Retina (tissue), 1 donor: ENCODE results near the gene HSPBP1.

Experiments used
- DNase-seq: peaks from one replicate; pipeline ENCODE4 v3.0.0-alpha.2; 2016

The HSPBP1 gene

DNA sequence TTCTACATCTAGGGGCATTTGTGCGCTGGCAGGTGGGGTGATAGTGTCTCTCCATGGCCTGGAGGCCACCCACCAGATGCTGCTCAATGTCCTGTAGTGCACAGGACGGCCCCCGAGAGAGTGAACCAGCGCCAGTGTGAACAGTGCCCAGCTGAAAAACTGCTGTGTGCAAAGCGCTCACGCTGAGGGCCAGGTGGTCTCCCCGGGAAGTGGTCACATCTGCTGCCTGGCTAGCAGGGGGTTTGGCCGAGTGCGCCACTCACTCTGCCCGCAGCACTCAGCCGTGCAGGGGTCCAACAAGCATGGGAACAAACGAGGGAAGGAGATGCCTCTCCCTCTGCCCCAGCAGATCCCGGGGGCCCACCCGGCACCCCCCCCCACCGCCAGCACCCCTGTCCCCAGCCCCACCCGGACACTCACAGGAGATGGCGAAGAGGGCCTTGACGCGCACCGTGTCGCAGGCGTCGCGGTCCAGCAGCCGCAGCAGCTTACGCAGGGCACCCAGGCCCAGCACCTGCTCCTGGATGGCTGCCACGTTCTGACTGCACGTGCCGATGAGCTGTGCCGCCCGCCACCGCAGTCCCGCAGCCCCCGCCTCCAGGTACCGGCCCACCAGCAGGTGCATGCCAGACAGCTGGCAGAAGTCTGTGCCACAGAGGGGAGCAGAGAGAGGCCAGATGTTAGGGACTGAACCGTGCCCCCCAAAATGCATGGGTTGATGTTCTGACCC is 5.8 kb downstream of the HSPBP1 start:
- no peak for DNase-seq

DNA sequence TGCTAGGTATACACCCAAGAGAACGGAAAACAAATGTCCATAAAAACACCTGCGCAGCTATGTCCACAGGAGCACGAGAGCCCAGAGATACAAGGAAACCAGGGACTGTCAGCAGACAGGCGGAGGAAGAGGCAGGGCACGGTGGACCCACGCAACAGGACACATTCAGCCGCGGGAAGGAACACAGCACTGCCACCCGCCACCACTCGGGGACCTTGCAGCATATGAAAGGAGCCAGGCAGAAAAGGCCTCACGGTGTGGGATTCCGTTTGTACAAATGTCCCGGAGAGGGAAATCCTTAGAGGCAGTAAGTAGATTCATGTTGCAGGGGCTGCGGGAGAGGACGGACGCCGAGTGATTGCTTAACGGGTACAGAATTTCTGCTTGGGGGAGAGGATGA is 7.8 kb downstream of the HSPBP1 start:
- DNase-seq: no peak

DNA sequence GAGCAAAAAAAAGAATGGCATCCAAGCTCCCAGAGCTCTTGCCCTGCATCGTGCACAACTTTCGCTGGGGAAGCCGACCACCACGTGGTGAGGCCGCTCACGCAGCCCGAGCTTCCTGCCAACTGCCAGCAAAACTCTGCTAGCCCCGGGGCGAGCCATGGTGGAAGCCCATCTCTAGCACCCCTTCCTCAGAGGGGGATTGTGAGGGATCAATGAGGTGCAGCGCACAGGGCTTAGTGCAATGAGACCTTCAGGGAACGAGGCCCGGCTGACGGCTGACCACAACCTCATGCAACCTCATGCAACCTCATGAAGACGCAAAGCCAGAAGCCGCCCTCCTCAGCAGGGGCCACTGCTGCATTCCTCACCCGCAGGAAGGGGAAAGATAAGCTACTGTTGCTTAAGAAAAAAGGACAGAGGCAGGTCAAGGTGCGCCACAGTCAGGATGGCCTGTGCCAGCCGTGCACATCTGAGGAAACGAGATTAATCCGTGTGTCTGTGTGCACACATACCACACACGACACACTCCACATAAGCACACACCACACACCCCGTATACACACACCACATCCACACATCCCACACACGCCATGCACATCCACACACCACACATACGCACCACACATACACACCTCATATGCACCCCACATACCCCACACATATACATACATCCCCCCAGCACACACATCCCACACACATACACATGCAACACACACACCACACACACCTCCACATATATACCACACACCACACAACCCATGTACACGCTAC is 9.6 kb downstream of the HSPBP1 start:
- DNase-seq: no peak

DNA sequence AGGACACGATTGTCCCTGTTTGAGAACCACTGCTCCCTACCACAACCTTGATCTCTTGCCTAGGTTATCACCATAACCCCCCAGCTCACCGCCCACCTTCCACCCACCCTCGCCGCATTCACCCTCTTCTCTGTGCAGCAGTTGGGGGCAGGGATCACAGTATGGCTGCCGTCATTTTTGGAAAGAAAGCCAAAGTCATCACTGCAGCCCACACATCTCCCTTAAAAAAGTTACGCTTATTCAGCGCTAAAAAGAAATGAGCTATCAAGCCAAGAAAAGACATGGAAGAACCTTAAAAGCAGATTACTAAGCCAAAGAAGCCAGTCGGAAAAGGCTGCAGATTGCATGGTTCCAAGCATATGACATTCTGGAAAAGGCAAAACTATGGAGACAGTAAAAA is 10.6 kb downstream of the HSPBP1 start:
- no peak for DNase-seq

DNA sequence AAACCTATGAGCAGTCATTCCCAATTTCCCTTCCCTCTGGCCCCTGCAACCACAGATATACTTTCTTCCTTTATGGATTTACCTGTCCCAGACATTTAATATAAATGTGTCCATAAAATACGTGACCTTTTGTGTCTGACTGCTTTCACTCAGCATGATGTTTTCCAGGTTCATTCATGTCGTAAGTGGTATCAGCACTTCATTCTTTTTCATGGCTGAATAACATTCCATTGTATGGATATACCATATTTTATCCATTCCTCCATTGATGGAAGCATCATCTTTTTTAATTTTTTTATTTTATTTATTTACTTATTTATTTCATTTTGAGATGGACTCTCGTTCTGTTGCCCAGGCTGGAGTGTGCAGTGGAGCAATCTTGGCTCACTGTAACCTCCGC is 13.1 kb downstream of the HSPBP1 start:
- DNase-seq: no peak

DNA sequence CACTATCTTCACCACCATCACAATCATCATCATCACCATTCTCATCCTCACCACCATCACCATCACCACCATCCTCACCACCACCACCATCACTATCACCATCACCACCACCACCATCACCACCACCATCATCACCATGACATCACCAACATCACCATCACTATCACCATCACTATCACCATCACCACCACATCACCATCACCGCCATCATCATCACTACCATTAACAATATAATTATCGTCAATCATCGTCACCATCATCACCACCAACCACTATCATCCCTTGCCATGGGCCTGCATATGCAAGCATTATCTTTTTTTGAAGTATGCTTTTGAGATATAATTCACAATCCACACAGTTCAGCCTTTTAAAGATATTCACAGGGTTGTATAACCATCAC is 13.5 kb downstream of the HSPBP1 start:
- no peak for DNase-seq

DNA sequence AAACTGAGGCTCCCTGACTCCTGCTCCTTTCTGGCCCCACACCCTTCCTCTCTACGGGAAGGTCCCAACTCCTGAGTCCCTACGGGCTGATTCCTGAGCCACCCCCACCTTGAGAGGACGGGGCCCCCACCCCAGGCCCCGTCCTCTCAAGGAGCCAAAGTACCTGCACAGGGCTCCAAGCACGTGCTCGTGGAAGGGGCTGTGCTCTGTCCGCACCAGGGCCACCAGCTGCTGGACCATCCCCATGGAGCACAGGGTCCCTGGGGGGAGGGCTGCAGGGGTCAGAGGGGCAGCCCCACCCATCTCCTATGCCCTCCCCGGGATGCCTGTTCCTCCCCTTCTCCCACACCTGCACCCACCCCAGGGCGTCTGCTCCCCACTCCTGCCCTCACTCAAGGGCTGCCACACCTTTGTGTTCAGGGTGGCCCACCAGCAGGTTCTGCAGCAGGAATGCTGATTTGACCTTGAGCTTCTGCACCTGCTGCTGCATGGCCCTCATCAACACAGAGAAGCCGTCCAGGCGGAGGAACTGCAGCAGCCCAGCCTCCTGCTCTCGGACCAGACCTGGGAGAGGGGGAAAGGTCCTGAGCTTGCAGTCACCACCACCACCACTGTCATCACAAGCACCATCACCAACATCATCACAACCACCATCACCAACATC is 14.1 kb downstream of the HSPBP1 start:
- no peak for DNase-seq

DNA sequence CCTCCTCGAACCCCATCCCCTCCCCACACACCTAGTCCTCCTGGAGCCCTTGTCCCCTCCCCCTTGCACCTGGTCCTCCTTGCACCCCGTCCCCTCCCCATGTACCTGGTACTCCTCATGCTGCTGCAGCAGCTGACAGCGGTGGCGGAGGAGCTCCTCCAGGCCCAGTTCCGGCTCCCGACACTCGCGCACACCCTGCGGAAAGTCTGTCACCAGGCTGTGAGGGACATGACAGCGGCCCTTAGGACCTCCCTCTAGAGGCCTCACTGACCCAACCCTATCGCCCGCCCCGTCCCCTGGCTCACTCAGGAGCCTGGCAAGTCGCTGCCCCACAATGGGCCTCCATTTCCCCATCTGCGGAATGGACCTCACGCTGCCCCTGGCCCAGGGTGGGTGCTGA is 14.7 kb downstream of the HSPBP1 start:
- no peak for DNase-seq

DNA sequence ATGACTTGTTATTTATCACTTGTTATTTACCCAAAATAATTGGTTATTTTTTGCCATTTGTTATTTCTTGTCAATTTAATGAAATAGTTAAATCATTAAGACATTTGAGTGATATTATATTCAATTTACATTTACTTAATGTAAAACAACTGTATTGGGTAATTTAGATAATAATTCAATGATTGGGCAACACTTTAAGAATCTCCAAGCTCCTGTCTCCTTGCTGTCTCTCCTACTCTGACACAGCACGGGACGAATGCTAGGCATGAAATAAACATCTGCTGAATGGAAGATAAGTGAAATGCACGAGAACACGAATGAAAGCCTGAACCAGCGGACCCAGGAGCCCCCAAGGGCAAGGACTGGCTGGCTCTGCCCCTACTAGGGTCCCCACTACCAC is 15.4 kb downstream of the HSPBP1 start:
- DNase-seq: no peak

DNA sequence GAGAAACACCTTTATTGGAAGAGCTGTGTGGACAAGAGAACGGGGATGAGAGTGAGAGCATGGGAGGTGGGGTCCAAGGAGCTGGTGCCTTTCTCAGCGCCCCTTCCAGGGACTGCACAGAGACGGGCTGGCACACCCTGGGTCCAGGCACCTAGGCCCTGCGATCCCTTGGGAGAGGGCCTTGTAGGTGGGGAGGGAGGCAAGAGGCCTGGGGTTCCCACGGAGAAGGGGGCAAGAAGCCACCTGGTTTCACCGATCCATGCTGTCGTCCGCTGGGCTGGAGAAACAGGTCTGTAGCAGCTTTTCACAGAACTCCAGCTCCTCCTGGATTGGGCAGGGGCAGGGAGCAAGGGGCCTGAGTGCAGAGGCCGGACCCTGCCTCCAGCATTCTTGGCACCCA is 17.6 kb downstream of the HSPBP1 start:
- DNase-seq: no peak

DNA sequence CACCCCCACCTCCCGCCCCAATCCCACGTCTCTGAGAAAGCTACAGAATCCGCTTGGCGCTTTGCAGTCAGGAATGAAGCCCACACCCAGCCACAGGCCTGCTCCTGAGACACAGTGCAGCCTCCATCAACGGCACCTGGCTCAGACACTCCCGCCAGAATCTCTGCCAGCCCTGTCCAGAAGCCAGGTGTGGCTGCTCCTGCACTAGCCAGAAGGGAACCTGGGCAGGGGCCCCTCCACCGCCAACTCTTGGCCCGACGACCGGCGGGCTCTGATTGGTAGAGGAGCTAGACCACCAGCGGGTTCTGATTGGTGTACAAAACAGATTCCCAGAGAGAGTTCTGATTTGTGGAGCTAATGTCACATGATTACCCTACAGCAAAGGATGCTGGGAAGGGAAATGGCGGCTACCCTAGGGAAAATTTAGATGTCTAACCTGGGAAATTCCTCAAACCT is 18.2 kb downstream of the HSPBP1 start:
- DNase-seq: no peak

DNA sequence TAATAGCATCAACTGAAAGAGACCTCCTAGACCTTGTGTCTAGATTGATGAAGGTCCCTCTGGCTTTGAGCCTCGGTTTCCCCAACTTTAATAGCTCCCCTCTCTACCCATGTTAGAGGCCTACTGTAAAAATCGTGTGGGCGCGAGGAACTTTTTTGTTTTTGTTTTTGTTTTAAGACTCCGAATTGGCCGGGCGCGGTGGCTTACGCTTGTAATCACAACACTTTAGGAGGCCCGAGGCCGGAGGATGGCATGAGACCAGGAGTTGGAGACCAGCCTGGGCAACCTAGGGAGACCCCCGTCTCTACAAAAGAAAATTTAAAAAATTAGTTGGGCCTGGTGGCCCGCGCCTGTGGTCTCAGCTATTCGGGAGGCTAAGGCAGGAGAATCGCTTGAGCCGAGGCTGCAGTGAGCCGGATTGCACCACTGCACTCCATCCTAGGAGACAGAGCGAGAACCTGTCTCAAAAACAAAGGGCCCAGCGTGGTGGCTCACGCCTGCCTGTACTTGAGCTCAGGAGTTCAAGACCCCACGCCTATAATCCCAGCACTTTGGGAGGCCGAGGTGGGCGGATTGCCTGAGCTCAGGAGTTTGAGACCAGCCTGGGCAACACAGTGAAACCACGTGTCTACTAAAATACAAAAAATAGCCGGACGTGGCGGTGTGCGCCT is 20.2 kb downstream of the HSPBP1 start:
- DNase-seq: no peak

DNA sequence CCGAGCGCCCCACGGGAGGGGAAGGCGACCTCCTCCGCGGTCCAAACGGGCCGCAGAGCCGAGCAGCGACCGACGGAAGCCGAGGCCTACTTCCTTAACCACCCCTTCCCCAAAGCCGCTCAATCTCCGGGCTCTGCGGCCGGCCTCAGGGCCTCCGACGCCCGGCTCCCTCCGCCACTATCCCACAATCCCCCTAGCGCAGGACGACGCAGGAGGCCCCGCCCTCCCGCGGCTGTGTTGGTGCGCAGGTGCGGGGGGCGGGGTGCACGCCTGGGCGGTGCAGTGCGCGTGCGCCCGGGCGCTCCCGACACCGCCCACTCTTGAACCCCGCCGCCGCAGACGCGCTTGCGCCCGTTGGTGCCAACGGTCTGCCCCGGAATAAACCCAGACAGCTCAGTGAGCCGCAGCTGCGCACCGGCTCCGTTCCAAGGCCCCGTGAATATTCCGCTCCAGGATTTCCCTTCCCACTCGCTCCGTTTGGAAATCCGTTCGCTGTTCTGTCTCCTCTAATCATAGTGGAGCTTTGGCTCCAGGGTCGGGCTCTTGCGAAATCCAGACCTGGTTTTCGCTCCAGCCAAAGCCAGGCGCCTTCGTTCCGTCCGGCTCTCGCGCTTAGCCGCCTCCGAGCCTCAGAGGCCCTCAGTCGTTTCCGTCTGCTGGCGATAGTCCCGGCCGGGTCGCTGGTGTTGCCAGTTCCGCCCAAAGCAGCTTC is 20.9 kb downstream of the HSPBP1 start, which contains the start of gene PPP6R1:
Gene PPP6R1 (minus strand): TSS at position 190 of the 712 bp plus-strand sequence. CDS start 11,914 bp downstream, outside the sequence.
- peak; percentile 100 for DNase-seq

DNA sequence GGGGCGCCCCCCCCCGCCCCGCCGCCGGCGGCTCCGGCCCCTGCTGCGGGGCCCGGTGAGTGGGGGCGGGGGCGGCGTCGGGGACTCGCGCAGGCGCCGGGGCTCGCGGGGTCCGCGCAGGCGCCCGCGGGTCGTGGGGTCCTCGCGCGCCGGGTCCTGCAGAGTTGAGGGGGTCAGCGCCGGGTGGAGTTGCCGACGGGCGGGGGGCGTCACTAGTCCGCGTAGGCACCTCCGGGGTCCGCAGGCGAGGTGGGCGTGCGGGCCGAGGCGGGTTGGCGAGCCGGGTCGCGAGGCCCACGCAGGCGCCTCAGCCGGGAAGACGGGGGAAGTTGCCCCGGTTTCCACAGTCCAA is 21.5 kb downstream of the HSPBP1 start:
- DNase-seq: no peak

DNA sequence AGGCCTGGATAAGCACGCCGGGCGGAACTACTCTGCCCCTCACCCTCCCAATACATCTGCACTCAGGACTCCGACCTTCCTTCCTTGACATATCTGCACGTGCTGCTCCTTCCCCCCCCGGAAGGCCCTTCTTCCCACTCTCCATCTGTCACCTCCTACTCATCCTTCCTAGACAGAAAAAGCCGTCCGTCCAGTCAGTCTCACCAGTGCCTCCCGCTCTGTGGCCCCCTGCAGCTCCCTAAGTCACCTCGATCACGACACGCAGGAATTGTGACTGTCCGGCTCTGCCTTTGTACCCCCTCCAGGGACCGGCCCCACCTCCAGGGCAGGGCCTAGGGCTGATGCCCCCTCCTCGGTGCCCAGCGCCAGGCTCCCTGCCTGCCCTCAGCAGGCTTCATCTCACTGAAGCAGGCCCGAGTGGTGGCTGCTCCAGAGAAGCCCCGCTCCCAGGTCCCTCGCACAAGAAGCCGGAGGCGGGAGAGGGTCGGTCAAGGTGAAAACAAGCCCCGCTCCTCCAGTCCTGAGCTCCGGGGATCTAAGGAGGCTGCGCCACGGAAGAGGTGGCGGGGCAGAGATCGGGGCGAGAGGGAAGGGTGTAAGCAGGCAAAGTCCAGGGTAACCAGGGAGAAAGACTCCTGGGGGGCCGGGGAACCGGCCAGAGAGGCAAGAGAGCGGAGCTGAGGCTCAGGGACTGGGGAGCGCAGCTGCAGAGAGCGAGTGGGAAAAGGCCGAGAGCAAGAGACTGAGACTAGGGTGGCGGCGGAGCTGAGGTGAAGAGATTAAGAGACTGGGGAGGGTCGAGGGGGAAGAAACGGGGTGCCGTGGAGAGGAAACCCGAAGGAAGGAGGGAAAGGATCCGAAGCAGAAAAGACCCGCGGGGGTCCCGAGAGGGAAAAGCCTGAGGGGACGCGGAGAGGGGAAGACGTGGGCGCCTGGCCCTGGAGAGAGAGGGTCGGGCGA is 22.2 kb downstream of the HSPBP1 start:
- peak; percentile 50 for DNase-seq

DNA sequence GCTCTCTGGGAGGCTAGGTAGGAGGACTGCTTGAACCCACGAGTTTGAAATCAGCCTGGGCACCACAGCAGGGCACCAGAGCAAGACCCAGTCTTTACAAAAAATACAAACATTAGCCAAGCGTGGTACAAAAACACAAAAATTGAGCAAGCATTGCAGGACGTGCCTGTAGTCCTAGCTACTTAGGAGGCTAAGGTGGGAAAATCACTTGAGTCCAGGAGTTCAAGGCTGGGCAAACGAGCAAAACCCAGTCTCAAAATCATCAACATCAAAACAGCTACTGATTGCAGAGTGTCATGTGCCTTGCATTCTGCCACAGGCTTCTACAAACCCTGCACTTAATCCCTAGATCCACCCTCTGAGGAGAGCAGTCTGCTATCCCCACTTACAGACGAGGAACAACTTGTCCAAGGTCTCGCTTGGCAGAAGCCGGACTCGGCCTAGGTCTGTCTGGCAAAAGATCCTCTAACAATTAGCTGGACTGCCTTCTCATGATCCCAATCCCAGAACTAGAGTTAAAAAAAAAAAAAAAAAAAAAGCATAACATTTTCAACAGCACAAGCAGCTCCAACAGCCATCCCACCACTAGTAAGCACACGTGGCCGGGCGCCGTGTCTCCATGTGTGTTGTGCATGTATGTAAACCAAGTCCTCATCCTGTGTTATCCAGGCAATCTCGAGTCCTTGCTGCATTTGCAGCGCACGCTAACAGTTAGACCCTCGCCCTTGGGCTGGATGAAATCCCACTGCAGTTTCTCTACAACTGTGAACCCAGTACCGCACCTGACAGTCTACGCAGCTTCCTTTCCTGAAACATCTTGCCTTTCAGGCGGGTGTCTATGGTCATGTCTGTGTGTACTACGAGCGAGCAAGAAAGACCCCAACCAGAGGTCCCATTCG is 23.1 kb downstream of the HSPBP1 start:
- DNase-seq: no peak

DNA sequence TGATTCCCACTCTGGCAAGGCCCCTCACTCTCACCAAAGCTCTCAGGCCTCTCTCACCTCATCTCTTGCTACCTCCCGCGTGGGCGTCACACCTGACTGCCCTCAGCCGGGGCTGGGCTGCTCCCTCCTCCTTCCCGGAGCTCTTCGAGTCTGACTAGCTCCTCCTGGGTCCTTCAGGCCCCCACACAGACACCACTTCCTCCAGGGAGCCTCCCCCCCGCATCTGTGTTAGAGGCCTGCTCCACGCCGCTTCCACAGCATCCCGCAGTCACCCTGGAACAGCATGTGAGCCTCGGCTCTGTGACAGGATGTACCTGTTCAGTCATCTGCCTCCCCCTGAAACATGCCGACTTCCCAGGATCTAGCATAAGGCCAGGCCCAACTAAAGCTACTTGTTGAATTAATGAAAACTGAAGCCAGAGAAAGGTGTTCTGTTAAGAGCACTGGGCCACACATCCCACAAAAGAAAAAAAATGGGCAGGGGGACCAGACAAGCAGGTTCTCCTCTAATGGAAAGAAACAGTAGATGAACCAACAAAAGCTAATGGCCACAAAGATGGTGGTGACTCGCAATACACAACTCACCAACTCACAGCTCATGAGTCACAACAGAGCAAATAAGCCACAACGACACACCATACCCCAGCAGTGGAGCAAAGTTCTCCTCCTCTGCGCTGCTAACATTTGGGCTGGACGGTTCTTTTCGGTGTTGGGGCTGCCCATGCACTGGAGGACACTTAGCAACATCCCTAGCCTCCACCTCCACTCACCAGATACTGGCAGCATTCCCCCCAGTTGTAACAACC is 24.1 kb downstream of the HSPBP1 start:
- no peak for DNase-seq

DNA sequence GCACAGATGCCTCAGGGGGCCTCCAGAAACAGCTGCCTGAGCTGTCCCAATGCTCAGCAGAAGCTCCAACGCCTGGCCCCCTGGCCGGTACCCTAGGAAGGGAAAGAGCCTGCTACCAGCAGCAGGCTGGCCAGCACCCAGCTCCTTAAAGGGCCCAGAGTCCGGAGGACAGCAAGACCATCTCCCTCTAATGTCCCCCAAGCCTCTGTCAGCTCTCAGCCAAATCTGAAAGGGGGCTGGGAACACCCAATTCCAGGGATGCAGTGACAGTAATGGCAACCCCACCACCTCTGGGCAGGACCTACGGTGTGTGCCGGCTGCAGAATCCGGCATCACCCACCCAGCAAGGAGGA is 25.3 kb downstream of the HSPBP1 start:
- DNase-seq: no peak

DNA sequence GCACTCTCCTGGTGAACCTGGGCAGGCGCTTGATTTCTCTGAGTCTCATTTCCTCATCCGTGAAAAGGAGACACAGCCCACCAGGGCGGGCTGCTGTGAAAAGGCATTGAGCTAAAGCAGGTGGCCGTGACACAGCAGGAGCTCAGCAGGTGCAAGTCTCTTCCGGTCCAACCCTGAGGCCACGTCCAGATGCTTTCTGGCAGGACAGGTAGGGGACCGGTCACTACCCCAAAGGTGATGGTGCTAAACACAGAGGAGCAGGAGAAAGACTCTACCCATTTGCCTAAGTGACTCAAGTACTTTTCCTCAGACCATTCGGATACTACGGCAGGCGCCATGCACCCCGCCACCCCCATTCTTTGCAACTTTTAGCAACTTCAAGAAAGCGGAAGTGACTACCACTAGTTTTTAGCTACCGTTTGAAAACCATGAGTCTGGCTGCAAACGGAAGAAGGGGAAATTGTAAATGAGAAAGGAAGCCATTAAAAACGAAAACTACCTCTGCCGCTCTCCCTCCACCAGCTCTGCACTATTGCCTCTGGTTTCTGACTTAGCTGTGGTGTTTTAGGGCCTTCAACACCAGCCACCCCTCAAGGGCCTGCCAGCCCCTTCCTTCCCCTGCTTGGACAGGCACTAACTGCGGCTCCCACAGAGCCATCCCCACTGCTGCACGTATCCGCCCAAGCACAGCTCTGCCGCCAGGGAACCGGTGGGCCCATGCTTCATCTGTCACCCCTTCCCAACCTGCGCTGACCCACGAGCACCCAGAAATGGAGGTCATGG is 25.9 kb downstream of the HSPBP1 start:
- no peak for DNase-seq
